HG03565 (cell line): ENCODE results near the gene CRYBB2.
"Not testable (repeated sequence)": the region's sequence is repeated elsewhere in the genome, so short reads cannot be mapped to it uniquely, and the experiment has no call there.

ENCODE experiments used
- ATAC-seq: cut with Tn5 transposase; IDR thresholded peaks from one replicate; pipeline ENCODE4 v1.9.1; 2021; ENCODE audit warnings: mild to moderate bottlenecking, moderate library complexity; ENCODE audit not compliant: unreplicated experiment

The CRYBB2 gene, protein sequence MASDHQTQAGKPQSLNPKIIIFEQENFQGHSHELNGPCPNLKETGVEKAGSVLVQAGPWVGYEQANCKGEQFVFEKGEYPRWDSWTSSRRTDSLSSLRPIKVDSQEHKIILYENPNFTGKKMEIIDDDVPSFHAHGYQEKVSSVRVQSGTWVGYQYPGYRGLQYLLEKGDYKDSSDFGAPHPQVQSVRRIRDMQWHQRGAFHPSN

DNA sequence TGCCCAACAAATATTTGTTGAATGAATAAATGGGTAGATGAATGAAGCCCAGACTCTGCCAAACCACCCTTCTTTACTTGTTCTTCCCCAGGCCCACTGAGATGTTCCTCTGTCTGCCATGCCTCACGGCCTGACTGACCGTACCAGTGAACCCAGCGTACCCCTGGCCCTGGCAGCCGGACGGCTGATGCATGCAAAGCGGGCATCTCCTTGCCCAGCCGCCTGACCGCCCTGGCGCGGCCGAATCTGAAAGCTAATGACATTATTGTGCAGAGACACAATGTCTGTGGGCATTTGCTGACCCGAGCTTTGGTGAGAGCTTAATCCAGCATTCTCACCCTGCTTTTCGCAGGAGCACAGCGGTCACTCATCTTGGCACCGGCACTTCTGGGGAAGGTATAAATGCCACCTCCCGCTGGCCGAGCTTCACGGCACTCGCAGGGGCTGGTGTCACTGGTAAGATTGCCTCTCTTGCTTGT, at the start of gene CRYBB2:
TSS of gene CRYBB2 (plus strand) at position 429 of the 479 bp plus-strand sequence. CDS start 1,791 bp downstream, outside the sequence.
- no peak for ATAC-seq

DNA sequence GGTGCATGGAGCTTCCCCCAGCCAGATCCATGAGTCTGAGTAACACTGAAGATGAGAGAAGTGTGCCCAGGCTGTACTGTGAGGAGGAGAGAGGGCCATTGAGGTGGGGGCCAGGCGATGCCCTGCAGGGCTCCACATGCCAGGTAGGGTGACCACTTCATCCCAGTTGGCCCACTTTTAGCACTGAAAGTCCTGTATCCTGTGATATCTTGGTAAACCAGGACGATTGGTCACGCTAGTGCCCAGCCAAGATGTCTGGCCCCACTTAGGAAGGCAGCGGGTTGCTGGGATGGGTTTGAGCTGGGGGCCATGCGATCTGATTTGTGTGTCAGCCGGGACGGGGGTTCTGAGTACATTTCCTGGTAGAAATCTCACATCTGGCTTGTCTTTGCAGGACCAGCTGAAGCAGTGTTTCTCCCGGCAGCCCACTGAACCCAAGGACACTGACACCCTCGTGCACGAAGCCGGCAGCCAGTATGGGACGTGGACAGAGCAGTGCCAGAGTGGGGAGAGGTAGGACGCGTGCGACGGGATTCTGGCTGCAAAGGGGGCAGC, 48.9 kb upstream of the CRYBB2 start:
- ATAC-seq, result no peak

DNA sequence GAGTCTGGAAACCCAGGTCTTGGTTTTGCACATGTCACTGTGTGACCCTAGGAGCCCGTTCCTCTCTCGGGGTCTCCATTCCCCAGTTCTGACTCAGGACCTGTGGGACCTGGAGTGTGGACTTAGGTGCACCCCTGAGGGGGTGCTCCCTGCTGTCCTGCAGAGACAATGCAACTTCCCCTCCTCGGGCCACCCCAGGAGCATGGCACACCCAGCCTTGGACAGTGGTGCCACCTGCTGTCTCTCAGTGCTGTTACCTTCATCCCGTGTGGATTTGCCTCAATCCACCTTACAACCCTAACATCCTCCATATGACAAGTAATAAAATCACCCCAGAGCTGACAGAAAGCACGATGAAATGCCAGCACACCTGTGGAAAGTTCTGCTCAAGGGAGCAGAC, 47.3 kb upstream of the CRYBB2 start:
- ATAC-seq, result no peak

DNA sequence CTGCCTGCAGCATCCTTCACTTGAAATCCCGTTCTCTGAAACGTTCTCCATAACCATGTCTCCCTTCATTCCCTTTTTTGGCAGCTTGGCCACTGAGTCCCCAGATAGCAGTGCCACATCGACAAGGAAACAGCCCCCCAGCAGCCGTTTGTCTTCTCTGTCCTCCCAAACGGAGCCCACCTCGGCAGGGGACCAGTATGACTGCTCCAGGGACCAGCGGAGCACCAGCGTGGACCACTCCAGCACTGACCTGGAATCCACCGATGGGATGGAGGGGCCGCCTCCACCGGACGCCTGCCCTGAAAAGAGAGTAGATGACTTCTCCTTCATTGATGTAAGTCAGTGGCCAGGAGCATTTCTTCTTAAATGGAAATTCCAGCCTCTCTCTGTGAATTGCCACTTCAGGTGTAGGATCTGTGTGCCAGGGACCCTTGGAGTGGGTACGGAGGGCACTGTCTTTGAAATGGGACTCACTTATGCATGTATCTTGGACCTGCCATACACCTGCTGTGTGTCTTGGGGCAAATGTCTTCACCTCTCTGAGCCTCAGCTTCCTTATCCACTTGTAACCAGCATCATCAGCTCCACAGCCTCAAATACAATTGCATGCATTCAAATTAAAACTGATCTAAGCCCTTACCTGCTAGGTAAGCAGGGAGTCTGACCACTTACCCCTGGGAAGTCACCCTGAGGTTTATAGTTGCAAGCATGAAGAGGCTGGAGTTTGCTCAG, 45.1 kb upstream of the CRYBB2 start:
- ATAC-seq, result no peak

DNA sequence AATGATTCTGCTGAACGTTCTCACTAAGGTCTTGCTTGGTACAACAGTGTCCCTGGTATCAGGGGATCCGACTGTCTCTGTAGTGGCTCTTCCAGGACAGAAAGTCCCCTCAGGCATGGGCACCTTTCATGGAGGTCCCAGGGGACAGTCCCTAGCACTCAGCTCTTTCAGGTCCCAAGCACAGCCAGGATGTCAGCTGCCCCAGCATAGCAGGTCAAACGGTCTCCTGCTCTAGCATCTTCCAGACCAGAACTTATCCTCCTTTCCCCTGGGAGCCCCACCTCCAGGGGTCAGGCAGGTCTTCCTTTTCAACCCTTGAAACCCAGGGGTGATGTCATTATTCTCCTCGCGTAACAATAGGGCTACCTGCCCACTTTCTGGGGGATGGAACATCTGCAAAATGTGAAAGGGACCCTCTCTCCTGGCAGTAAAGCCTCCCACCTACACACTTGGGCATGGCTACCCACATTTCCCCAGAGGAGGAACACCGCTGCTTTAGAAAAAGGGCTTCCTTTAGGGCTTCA, 44.5 kb upstream of the CRYBB2 start:
- no peak for ATAC-seq

DNA sequence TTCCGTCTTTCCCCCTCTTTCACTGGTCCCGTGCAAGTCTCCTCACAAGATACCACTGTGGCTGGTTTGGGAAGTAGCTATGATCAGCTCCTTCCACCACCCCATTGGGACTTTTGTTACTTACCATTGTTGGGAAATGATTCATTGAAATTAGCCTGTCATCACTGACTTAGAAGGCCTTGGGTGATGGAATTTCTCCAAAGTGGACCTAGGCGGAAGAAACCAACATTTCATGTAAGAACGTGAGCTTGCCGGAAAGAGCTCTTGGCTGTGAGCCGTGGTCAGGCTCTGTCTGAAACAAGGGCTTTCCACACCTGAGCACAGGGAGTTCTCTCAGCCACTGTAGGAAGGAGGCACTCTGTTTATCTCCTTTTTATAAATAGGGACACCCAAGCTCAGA, 43.3 kb upstream of the CRYBB2 start:
- ATAC-seq, result no peak

DNA sequence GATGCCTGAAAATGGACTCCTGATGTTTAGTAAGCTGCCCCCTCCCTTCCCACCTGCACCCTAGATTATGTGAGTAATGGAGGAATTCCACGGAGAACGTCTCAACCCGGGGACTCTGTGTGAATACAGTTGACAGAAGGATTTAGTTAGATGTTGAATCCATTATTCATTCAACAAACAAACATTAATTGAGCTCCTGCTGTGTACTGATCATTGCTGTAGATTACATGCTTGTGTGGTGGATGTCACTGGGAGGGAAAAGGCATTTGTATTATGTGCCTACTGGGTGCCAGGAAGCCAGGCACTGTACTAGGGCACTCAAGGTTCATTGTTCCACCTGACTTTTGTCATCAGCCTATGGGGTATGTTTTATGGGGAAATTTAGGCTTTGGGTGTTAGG, 42.6 kb upstream of the CRYBB2 start:
- ATAC-seq, result no peak

DNA sequence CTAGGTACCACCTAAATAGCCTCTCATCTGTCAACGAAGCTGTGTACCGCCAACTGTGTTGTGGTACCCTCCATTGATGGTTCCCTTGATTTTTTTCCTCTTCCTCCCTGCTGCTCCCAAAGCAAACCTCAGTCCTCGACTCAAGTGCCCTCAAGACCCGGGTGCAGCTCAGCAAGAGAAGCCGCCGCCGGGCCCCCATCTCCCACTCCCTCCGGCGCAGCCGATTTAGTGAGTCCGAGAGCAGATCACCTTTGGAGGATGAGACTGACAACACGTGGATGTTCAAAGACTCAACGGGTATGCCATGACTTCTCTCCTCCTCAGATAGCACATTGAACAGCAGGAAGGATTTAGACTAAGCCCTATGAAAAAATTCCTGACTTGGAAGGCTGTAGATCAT, 42.2 kb upstream of the CRYBB2 start:
- ATAC-seq, result no peak

DNA sequence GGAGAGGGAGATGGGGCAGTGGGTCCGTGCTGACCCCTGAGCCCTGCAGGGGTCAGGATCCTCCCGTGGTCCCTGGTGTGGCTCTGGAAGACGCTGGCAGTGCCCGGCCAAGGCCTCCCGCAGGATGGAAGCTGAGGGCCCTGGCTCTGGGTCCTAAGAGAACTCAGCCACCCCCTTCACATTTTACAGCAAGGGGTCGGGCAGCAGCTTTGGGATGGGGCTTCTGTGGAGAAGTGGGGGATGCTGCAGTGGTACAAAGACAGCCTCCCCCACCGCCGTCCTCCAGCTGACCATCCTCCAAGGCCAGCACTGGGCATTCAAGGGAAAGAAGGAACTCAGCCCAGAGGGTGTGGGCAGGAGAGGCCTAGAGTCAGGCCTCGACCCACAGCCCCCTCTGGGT, 41.5 kb upstream of the CRYBB2 start:
- ATAC-seq, result no peak

DNA sequence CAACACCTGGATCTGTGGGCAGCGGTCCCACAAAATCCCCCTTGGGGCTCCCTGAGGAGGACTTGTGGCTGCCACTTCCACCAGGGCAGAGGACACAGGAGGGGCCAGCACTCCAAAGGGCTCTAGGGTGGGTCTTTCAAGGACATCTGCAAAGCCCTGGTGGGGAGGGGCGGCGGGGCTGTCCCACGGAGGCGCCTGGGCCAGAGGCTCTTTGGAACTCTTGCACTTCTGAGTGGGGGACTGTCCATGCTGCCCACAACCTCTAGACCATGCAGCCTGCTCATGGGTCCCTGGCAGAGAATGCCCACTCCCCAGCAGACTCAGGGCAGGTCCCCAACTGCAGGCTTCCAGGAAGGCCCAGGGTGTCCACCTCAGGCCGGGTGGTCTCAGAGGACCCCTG, 41.1 kb upstream of the CRYBB2 start:
- not testable (repeated sequence) for ATAC-seq

DNA sequence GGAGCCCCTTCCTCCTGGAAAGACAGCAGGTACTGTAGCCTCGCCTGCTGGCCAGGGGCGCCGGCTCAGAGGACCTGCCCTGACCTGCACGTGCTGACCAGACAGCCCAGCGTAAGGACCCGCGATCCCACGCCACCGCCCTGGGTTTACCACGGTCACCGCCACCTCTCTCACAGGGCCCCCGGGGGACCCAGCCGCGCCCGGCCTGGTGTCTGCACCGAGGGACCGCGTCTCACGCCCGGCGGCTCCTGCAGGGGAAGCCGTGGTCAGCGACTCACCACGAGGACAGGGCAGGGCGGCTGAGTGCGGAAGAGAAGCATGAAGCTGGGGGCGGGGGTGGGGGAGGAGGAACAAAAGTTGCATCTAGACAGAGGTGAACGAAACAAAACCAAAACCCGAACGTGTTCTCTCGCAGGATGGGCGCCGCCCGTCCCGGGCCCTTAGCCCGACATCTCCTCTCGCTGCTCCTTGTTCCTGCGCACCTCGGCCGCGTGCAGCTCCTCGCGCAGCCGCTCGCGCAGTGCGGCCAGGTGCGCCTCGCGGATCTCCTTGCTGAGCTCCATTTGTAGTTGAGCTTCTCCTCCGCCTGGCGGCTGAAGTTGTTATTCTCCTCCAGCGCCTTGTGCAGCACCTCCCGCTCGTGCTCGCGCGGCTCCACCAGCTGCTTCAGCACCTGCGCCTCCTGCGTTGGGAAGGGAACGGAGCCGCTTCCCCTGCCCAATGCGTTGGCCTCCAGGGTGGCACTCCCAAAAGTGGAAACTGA, 40.4 kb upstream of the CRYBB2 start:
- ATAC-seq, result not testable (repeated sequence)

DNA sequence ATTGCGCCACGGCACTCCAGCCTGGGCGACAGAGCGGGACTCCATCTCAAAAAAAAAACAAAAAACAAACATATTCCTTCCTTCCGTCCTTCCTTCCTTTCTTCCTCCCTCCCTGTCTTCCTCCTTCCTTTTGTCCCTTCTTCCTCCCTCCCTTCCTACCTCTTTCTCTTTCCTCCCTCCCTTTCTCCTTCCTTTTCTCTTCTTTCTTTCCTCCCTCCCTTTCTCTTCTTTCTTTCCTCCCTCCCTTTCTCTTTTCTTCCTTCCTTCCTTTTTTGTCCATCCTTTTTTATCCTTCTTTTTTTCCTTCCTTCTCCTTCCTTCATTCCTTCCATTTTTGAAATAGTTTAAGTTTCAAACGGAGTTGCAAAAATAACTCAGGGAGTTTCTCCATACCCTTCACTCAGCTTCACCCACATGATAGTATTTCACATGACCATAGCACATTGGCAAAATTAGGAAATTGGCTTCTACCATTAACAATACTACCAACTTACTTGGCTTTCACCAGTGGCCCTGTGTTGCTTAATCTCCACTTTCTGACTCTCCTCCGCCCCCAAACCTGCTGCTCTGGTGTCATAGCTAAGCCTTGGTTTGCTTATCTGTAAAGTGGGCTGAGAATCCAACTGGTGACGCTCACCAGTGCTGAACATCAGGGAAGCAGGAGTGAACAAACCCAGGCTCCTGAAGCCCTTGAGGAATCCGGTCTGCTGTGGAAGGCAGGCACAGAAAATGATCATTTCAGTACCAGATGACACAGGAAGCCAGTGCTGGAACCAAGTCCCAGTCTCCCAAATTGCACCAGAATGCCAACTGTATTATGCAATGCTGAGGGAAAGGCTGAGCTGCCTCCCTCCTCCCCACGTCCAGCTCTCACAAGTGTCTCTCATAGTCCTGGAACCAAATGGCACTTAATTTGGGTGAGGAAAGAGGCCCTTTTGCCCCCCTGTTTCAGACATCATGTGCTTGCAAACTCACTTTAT, 37.0 kb upstream of the CRYBB2 start:
- ATAC-seq, result no peak

DNA sequence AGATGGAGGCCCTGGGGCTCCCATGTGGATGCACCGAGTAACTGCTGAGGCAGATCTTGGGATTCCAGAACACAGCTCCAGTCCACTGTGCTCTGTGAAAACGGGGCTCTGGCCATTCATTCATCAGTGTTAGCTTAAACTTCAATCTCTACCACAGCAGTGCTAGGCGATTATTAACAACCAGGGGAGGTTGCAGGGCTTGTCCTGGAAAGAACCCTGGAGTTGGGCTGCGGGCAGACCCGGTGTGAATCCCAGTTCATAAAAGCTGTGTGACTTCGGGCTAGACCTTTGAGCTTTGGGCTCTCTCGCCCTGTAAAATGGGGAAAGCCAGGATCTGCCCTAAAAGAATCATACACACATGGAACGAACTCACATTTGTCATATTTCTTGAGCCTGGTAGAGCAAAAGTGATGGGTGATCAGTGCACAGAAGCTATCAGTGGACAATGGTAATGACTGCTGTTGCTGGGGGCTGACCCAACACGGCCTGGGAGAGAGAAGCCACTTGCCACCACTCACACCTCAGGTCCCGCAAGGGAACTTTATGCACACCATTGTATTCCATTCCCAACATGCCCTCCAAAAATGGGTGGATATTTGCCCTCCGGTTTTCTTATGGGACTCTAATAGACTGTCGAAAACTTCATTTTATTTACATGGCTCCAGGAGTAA, 35.4 kb upstream of the CRYBB2 start:
- ATAC-seq, result no peak

DNA sequence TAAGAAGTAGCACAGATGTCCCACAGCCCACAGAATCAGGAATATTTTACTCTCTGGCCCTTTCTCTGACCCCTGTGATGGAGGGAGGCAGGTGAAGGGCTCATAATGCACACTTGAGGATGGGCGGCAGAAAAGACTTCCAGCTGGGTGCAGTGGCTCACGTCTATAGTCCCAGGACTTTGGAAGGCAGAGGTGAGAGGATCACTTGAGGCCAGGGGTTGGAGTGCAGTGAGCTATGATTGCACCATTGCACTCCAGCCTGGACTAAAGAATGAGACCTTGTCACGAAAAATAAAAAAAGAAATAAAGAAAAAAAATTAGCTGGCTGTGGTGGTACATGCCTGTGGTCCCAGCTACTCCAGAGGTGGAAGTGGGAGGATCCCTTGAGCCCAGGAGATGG, 33.3 kb upstream of the CRYBB2 start:
- ATAC-seq, result no peak

DNA sequence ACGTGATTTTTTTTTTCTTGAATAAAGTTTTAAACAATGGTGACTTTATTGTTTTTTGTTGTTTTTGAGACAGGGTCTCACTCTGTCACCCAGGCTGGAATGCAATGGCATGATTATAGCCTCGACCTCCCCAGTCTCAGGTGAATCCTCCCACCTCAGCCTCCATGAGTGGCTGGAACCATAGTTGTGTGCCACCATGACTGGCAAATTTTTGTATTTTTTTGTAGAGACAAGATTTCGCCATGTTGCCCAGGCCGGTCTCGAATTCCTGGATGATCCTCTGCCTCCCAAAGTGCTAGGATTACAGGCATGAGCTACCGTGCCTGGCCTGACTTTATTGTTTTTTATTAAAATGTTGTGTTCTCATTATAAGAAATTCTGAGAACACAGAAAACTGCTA, 32.0 kb upstream of the CRYBB2 start:
- ATAC-seq, result no peak

DNA sequence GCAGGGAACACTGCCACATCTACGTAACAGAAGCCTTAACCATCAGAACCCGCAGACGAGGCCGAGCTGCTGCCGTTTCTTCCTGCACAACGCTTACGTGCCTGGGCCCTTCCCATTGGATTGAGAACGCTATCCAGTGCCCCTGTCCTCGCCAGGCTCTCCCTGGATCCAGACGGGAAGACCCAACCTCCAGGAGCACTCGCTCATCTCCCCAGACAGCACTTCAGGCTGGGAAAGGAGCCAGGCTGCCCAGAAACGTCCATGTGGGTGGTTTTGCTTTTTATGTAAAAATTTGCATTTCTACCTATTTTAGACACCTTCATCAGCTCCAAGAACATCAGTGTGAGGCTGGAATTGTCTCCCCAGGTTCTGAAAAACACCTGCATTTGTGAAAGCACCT, 27.0 kb upstream of the CRYBB2 start:
- no peak for ATAC-seq

DNA sequence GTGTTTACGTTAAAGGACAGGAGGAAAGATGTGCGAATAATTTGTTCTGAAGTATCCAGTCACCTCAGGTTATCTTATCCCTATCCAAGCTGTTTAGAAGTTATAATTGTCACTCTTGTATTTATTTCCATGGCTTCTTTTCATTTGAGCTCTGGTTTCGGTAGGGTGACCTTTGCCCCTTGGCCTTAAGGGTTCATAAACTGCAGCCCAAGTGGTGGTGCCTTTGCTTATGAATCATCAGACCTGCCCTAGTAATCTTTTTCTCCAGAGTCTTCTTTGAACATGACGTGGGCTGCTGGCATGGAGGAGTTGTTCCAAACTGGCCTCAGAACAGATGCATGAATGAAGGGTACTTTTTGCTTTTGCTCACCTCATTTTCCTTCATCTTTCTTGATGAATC, 26.3 kb upstream of the CRYBB2 start:
- no peak for ATAC-seq

DNA sequence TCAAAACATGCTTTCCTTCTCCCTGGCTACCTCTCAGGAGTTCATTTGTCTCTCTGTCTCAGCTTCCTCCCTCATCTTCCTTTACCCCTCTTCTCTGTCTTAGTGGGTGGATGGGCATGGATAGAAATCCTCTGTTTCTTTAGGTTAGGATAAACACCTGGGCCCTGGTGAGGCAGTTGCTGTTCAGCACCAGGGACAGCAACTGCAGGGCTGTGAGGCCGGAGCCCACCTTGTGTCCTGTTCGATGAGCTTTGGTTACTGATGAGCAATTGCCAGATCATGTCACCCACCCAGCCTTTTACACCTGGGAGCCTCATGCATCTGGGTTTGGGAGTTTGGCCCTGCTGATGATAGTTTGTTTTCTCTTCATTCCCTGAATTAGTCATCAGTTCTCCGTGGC, 25.9 kb upstream of the CRYBB2 start:
- ATAC-seq, result no peak

DNA sequence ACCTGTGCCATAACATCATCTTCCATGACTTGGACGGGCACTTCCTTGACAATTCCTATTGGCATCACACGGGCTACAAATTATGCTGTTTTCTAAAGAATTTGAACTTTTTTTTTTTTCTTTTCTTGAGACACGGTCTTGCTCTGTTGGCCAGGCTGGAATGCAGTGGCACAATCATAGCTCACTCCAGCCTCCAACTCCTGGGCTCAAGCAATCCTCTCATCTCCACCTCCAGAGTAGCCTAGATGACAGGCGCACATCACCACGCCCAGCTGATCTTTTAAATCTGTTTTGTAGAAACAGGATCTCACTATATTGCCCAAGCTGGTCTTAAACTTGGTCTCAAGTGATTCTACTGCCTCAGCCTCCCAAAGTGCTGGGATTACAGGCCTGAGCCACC, 23.1 kb upstream of the CRYBB2 start:
- ATAC-seq, result no peak

DNA sequence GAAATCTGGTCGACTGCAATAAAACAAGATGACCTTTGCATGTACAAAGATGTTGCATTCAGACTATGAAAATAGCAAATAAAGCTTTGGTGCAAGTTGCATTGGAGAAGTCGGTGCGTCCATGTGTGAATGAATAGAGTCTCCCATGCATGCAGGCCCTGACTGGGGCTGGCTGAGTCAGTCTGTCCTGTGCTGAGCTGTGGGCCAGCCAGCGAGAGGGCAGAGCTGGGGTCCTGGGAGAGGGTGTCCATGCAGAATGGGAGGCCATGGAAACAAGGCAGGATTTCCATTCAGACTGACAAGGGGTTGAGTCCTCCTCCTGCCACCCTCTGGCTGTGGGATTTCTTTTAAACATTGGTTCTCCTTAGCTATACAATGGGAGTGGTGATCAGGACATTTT, 22.1 kb upstream of the CRYBB2 start:
- no peak for ATAC-seq
